Neural cell (in vitro differentiated cells): ENCODE results near the gene PPFIA4. TPM values are rescaled to one million over a fixed set of nuclear protein-coding genes. Genes with fewer than 3 reads are reported as not detected.

Experiments used
- H2AFZ ChIP-seq: fragments of 200-600, 300-800 bp; sonication (generic), shearing (Covaris generic); 2 replicates; pipeline ENCODE4 v1.6.0; 2014; ENCODE audit warnings: low read depth, mild to moderate bottlenecking, antibody characterized with exemption, low read length, moderate library complexity
- H3F3A ChIP-seq: fragments of 200-600 bp; shearing (Covaris generic); 2 replicates; pipeline ENCODE4 v1.6.1; 2016; ENCODE audit warnings: mild to moderate bottlenecking, moderate library complexity, mixed read lengths, antibody characterized with exemption, low read length; ENCODE audit not compliant: insufficient read depth, poor library complexity, severe bottlenecking
- H3K27ac ChIP-seq: fragments of 200-600, 300-800 bp; sonication (generic), shearing (Covaris generic); 2 replicates; pipeline ENCODE4 v1.5.1; 2014; ENCODE audit warnings: mild to moderate bottlenecking, low read length, moderate library complexity
- H3K27me3 ChIP-seq: fragments of 300-800, 200-600 bp; sonication (generic), shearing (Covaris generic); 2 replicates; pipeline ENCODE4 v1.6.0; 2014; ENCODE audit warnings: mild to moderate bottlenecking, low read depth, low read length, moderate library complexity; ENCODE audit not compliant: insufficient read depth
- H3K36me3 ChIP-seq: fragments of 300-800, 200-600 bp; sonication (generic), shearing (Covaris generic); 2 replicates; pipeline ENCODE4 v1.5.1; 2014; ENCODE audit warnings: mild to moderate bottlenecking, antibody characterized with exemption, low read length, moderate library complexity; ENCODE audit not compliant: insufficient read depth
- H3K4me2 ChIP-seq: fragments of 300-800, 200-600 bp; sonication (generic), shearing (Covaris generic); 2 replicates; pipeline ENCODE4 v1.6.0; 2014; ENCODE audit warnings: mild to moderate bottlenecking, low read length
- H3K4me3 ChIP-seq: fragments of 300-800, 200-600 bp; sonication (generic), shearing (Covaris generic); 2 replicates; pipeline ENCODE4 v1.5.1; 2014; ENCODE audit warnings: mild to moderate bottlenecking, low read length, moderate library complexity
- H3K79me2 ChIP-seq: fragments of 200-600 bp; shearing (Covaris generic); replicated peaks from 2 replicates; pipeline ENCODE4 v1.6.0; 2014; ENCODE audit warnings: mild to moderate bottlenecking, low read length, moderate library complexity; ENCODE audit not compliant: insufficient read depth
- H3K9ac ChIP-seq: fragments of 300-800, 200-600 bp; sonication (generic), shearing (Covaris generic); 2 replicates; pipeline ENCODE4 v1.6.1; 2016; ENCODE audit warnings: mild to moderate bottlenecking, low read length, mixed read lengths
- H3K9me2 ChIP-seq: fragments of 200-600 bp; shearing (Covaris generic); 2 replicates; pipeline ENCODE4 v1.6.1; 2016; ENCODE audit warnings: mild to moderate bottlenecking, low read length, mixed read lengths; ENCODE audit not compliant: insufficient read depth
- H3K9me3 ChIP-seq: fragments of 200-600, 300-800 bp; sonication (generic), shearing (Covaris generic); 2 replicates; pipeline ENCODE4 v1.6.1; 2016; ENCODE audit warnings: mild to moderate bottlenecking, mixed run types, low read length, moderate library complexity, mixed read lengths
- H4K20me1 ChIP-seq: fragments of 200-600 bp; shearing (Covaris generic); 2 replicates; pipeline ENCODE4 v1.6.1; 2016; ENCODE audit warnings: mild to moderate bottlenecking, mixed run types; ENCODE audit not compliant: insufficient read depth
- EP300 ChIP-seq: fragments of 450-650 bp; conservative IDR thresholded peaks from 2 replicates; pipeline ENCODE4 v1.6.1; 2014; ENCODE audit warnings: antibody characterized with exemption, mild to moderate bottlenecking, moderate library complexity; ENCODE audit not compliant: poor library complexity, severe bottlenecking
- EZH2 ChIP-seq: fragments of 200-600, 300-800 bp; shearing (Covaris generic), sonication (generic); IDR thresholded peaks from 2 replicates; pipeline ENCODE4 v1.6.1; 2014; ENCODE audit warnings: antibody characterized with exemption, low read length, borderline replicate concordance, mild to moderate bottlenecking; ENCODE audit not compliant: insufficient read depth, poor library complexity, severe bottlenecking
- MXI1 ChIP-seq: fragments of 450-650 bp; conservative IDR thresholded peaks from 2 replicates; pipeline ENCODE4 v1.6.1; 2014; ENCODE audit warnings: antibody characterized with exemption, mild to moderate bottlenecking; ENCODE audit not compliant: poor library complexity, severe bottlenecking
- POLR2AphosphoS5 ChIP-seq: IDR thresholded peaks from 2 replicates; pipeline ENCODE4 v1.6.1; 2012
- RAD21 ChIP-seq: fragments of 450-650 bp; conservative IDR thresholded peaks from 2 replicates; pipeline ENCODE4 v1.6.1; 2014; ENCODE audit warnings: antibody characterized with exemption, mild to moderate bottlenecking, moderate library complexity
- SMC3 ChIP-seq: fragments of 450-650 bp; conservative IDR thresholded peaks from 2 replicates; pipeline ENCODE4 v1.6.1; 2014; ENCODE audit warnings: antibody characterized with exemption, mild to moderate bottlenecking, moderate library complexity; ENCODE audit not compliant: poor library complexity
- TAF1 ChIP-seq: IDR thresholded peaks from 2 replicates; pipeline ENCODE4 v1.6.1; 2012; ENCODE audit warnings: low read depth
- polyA plus RNA-seq: library from polyadenylated mRNA; depleted of rRNA; stranded (reverse); fragments of >200 nt; gene quantifications from 2 replicates; pipeline ENCODE4 v1.2.3, GENCODE V29; 2014
- TF ChIP-seq, protein P1 (sequence below): fragments of 450-650 bp; IDR thresholded peaks from 2 replicates; pipeline ENCODE4 v1.5.1; 2014; ENCODE audit warnings: antibody characterized with exemption, mild to moderate bottlenecking, moderate library complexity; ENCODE audit not compliant: poor library complexity, severe bottlenecking
- TF ChIP-seq, protein P2 (sequence below): IDR thresholded peaks from 2 replicates; pipeline ENCODE4 v1.6.1; 2012; ENCODE audit warnings: borderline replicate concordance

The PPFIA4 gene
- polyA plus RNA-seq, 1 donor from 2014 or later = 1.6 TPM

DNA sequence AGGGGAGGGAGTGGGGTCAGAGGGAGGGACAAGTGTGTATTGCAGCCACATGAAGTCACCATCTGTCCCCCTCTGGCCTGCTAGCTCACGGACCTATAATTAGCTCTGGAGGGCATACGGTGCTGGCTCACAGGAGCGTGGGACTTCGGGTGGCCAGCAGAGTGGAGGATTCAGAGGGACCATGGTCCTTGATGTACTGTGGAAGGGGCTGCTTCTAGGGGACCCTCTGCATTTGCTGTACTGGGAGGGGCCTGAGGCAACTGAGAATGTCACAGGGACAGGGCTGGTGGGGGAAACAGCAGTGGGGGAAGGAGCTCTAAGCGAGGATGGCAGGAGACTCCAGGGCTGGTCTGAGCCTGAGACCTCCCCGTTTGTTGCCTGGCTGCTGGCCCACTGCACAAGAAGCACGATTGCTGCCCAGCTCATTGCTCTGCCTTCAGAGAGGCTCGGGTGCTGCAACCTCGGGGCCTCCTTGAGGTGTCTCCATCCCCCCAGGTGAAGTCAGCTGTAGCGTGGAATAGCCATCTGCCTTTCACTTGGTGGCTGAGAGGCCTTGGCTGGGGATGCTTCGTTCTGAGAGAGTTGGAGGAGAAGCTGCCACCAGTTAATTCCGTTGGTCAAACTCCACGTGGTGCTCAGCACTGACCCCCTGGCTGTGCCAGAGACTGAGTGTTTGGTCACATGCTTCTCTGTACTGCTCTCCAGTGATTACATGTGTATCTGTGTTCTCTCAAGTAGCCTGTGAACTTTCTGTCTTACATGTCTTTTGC, 2.7 kb downstream of the PPFIA4 start:
- Histone ChIP-seq H2AFZ (no peak overlapping the region), H3K4me3 (no peak overlapping the region), H3K9me2 (no peaks in the 10 kb centered on the region), H3F3A (peaks cover 3% of the 10 kb centered on the region), H3K79me2 (no peaks in the 10 kb centered on the region), H3K36me3 (peaks cover 8% of the 10 kb centered on the region), H3K9me3 (no peaks in the 10 kb centered on the region), H3K27ac (no peak overlapping the region), H3K27me3 (peaks cover 19% of the 10 kb centered on the region), H3K9ac (no peak overlapping the region), H3K4me2 (no peak overlapping the region), H4K20me1 (no peaks in the 10 kb centered on the region)
- TF ChIP-seq RAD21 (no peak), TAF1 (no peak), SMC3 (no peak), EZH2 (no peak), EP300 (no peak), POLR2AphosphoS5 (no peak), MXI1 (no peak)
- TF ChIP-seq, protein P1, sequence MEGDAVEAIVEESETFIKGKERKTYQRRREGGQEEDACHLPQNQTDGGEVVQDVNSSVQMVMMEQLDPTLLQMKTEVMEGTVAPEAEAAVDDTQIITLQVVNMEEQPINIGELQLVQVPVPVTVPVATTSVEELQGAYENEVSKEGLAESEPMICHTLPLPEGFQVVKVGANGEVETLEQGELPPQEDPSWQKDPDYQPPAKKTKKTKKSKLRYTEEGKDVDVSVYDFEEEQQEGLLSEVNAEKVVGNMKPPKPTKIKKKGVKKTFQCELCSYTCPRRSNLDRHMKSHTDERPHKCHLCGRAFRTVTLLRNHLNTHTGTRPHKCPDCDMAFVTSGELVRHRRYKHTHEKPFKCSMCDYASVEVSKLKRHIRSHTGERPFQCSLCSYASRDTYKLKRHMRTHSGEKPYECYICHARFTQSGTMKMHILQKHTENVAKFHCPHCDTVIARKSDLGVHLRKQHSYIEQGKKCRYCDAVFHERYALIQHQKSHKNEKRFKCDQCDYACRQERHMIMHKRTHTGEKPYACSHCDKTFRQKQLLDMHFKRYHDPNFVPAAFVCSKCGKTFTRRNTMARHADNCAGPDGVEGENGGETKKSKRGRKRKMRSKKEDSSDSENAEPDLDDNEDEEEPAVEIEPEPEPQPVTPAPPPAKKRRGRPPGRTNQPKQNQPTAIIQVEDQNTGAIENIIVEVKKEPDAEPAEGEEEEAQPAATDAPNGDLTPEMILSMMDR = no peak
- TF ChIP-seq, protein P2, sequence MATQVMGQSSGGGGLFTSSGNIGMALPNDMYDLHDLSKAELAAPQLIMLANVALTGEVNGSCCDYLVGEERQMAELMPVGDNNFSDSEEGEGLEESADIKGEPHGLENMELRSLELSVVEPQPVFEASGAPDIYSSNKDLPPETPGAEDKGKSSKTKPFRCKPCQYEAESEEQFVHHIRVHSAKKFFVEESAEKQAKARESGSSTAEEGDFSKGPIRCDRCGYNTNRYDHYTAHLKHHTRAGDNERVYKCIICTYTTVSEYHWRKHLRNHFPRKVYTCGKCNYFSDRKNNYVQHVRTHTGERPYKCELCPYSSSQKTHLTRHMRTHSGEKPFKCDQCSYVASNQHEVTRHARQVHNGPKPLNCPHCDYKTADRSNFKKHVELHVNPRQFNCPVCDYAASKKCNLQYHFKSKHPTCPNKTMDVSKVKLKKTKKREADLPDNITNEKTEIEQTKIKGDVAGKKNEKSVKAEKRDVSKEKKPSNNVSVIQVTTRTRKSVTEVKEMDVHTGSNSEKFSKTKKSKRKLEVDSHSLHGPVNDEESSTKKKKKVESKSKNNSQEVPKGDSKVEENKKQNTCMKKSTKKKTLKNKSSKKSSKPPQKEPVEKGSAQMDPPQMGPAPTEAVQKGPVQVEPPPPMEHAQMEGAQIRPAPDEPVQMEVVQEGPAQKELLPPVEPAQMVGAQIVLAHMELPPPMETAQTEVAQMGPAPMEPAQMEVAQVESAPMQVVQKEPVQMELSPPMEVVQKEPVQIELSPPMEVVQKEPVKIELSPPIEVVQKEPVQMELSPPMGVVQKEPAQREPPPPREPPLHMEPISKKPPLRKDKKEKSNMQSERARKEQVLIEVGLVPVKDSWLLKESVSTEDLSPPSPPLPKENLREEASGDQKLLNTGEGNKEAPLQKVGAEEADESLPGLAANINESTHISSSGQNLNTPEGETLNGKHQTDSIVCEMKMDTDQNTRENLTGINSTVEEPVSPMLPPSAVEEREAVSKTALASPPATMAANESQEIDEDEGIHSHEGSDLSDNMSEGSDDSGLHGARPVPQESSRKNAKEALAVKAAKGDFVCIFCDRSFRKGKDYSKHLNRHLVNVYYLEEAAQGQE = no peak

- no peaks in the 10 kb centered on the region for H3K79me2 ChIP-seq
- H3K4me3 ChIP-seq = no peak overlapping the region
- no peak overlapping the region for H2AFZ ChIP-seq
- no peak overlapping the region for H3K4me2 ChIP-seq
- no peaks in the 10 kb centered on the region for H3K9me2 ChIP-seq
- H4K20me1 ChIP-seq = no peaks in the 10 kb centered on the region
- peaks cover 17% of the 10 kb centered on the region for H3K27me3 ChIP-seq
- no peak overlapping the region for H3K27ac ChIP-seq
- no peaks in the 10 kb centered on the region for H3K36me3 ChIP-seq
- H3K9me3 ChIP-seq = no peaks in the 10 kb centered on the region
- no peak overlapping the region for H3K9ac ChIP-seq
- H3F3A ChIP-seq = no peaks in the 10 kb centered on the region
- TF ChIP-seq RAD21 (no peak), EZH2 (no peak), MXI1 (no peak), TAF1 (no peak), POLR2AphosphoS5 (no peak), EP300 (no peak), SMC3 (no peak)
- TF ChIP-seq, protein P2 = no peak
- TF ChIP-seq, protein P1 = no peak
Observed at GRCh38 chr1:203031467-203031866, 5.2 kb downstream of the PPFIA4 start.
